ENCODE results near the gene MALSU1. TPM values are rescaled to one million over a fixed set of nuclear protein-coding genes. Genes with fewer than 3 reads are reported as not detected.

The MALSU1 gene
- total and polyA plus RNA-seq, 3 donors from 2014 or later, result 51.8 to 74.9 (median 63.8) TPM

DNA sequence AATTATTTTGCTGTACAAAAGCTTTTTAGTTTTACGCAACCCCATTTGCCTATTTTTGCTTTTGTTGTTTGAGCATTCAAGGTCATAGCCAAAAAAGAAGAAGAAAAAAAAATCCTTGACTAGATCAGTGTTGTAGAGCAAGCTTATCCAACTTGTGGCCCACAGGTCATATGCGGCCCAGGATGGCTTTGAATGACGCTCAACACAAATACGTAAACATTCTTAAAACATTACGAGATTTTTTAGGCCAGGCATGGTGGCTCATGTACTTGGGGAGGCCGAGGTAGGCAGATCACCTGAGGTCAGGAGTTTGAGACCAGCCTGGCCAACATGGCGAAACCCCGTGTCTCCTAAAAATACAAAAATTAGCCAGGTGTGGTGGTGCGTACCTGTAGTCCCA, 8.1 kb upstream of the MALSU1 start:
- Histone ChIP-seq H3K4me3 (no peak overlapping the region), H3K4me1 (no peaks in the 10 kb centered on the region), H3K27ac (no peak overlapping the region), H3K27me3 (no peaks in the 10 kb centered on the region), H3K36me3 (ENCODE audit: low read depth, missing control alignments) (no peaks in the 10 kb centered on the region), H3K9me3 (no peaks in the 10 kb centered on the region)
- TF ChIP-seq, protein P1, sequence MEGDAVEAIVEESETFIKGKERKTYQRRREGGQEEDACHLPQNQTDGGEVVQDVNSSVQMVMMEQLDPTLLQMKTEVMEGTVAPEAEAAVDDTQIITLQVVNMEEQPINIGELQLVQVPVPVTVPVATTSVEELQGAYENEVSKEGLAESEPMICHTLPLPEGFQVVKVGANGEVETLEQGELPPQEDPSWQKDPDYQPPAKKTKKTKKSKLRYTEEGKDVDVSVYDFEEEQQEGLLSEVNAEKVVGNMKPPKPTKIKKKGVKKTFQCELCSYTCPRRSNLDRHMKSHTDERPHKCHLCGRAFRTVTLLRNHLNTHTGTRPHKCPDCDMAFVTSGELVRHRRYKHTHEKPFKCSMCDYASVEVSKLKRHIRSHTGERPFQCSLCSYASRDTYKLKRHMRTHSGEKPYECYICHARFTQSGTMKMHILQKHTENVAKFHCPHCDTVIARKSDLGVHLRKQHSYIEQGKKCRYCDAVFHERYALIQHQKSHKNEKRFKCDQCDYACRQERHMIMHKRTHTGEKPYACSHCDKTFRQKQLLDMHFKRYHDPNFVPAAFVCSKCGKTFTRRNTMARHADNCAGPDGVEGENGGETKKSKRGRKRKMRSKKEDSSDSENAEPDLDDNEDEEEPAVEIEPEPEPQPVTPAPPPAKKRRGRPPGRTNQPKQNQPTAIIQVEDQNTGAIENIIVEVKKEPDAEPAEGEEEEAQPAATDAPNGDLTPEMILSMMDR (IDR thresholded peaks at IDR 0.05), result no peak
- no peak for TF ChIP-seq POLR2A (IDR thresholded peaks at IDR 0.05)
- 76 to 85% methylated on average over 9 of the region's 9 CpGs for WGBS, 2 donors
- no peak for DNase-seq
- intact Hi-C loops (cut with DNase I; ENCODE audit: low total_unique reads), result no loop called here

DNA sequence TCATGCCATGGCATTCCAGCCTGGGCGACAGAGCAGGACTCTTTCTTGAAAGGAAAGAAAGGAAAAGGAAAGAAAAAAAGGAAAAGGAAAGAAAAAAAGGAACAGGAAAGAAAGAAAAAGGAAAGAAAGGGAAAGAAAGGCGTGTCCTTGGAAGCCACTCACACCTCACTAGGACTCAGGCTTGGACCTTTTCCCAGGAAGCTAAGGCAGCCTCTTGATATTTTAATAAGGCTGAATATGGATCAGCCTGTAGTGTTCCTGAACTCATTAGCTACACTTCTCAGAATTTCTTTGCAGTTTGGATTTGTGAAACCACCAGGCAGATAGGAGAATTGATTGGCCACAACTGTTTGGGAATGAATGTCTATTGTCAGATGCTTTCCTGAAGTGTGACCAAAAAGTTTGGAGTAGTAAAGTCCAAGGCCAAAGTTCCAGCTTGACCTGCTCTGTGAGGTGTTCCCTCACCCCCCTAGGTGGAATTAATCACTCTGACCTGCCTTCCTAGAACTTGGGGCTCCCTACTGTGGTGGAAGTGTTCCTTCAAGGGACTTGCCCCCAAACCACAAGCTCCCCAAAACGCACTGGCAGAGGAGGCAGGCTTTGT, 7.1 kb upstream of the MALSU1 start:
- no peaks in the 10 kb centered on the region for H3K27me3 ChIP-seq
- TF ChIP-seq, protein P1 (IDR thresholded peaks at IDR 0.05), result no peak
- no peak for TF ChIP-seq POLR2A (IDR thresholded peaks at IDR 0.05)
- H3K36me3 ChIP-seq (ENCODE audit: low read depth, missing control alignments), result no peaks in the 10 kb centered on the region
- 76 to 77% methylated on average over 3 of the region's 3 CpGs for WGBS, 2 donors
- intact Hi-C loops (cut with DNase I; ENCODE audit: low total_unique reads), result no loop called here
- H3K4me3 ChIP-seq, result no peak overlapping the region
- no peaks in the 10 kb centered on the region for H3K9me3 ChIP-seq
- no peak overlapping the region for H3K27ac ChIP-seq
- peak; percentile 30 for DNase-seq
- H3K4me1 ChIP-seq, result no peaks in the 10 kb centered on the region

DNA sequence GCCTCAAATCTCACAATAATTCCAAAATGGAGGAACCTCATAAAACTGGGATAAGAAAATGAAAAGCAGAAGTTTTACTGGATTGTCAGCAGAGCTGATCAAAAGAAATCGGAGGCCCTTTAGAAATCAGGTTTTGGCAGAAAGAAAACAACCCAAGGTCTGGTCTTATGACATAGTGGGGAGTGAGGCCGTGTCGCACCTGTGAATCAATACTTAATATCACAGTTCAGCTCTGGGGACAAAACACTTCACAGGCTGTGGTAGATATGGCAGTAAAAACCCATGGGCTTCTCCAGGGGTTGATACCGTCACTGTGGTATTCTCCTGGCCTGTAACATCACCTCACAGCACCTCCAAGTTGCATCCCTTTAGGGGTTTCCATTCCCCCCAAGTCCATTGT, 6.5 kb upstream of the MALSU1 start:
- TF ChIP-seq, protein P1 (IDR thresholded peaks at IDR 0.05), result no peak
- no peak for TF ChIP-seq POLR2A (IDR thresholded peaks at IDR 0.05)
- intact Hi-C loops (cut with DNase I; ENCODE audit: low total_unique reads), result no loop called here
- no peaks in the 10 kb centered on the region for H3K27me3 ChIP-seq
- no peak overlapping the region for H3K27ac ChIP-seq
- no peak for DNase-seq
- 92 to 95% methylated on average over 4 of the region's 4 CpGs for WGBS, 2 donors
- no peaks in the 10 kb centered on the region for H3K9me3 ChIP-seq
- no peaks in the 10 kb centered on the region for H3K36me3 ChIP-seq (ENCODE audit: low read depth, missing control alignments)
- H3K4me1 ChIP-seq, result no peaks in the 10 kb centered on the region
- no peak overlapping the region for H3K4me3 ChIP-seq

DNA sequence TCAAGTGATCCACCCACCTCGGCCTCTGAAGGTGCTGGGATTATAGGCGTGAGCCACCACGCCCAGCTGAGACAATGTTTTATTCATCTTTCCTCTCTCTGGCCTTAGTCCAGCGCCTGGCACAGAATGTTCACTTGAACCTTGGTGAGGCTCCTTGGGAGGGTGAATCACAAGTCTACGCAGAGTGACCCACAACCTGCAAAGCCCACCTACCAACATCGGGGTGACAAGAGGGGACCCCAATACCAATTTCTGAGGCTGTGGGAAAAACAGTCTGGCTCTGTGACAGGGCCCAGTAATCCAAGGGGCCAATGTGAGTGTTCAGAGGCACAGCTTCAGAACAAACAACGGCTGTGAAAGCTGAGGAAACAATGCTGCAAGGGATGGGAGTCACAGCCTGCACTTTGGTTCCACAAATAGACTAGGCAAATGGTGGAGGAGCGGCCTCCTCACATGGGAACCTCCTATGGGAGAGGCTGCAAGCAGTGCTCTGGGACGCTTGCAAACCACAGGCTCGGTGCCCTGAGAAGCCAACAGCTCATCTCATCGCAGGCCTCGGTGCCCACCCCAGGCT, 5.6 kb upstream of the MALSU1 start:
- no peak for DNase-seq
- Histone ChIP-seq H3K4me3 (no peak overlapping the region), H3K4me1 (peaks cover 6% of the 10 kb centered on the region), H3K36me3 (ENCODE audit: low read depth, missing control alignments) (no peaks in the 10 kb centered on the region), H3K27me3 (no peaks in the 10 kb centered on the region), H3K9me3 (no peaks in the 10 kb centered on the region), H3K27ac (no peak overlapping the region)
- 75 to 77% methylated on average over 12 of the region's 12 CpGs for WGBS, 2 donors
- TF ChIP-seq, protein P1 (IDR thresholded peaks at IDR 0.05), result no peak
- no peak for TF ChIP-seq POLR2A (IDR thresholded peaks at IDR 0.05)
- intact Hi-C loops (cut with DNase I; ENCODE audit: low total_unique reads), result no loop called here

All from testis (tissue), 3 donors.